Measurements from ENCODE around the gene NFKBIE. TPM values are rescaled to one million over a fixed set of nuclear protein-coding genes. Genes with fewer than 3 reads are reported as not detected.
A peak's percentile ranks its signal among the peaks of the same experiment; 100 is the strongest.

Gene NFKBIE
- total RNA-seq, 4 donors from 2014 or later, result 7.0 to 10.4 (median 8.5) TPM

- H3K27me3 ChIP-seq, result no peaks in the 10 kb centered on the region
Observed at GRCh38 chr6:44248579-44248978, 16.8 kb downstream of the NFKBIE start.

DNA sequence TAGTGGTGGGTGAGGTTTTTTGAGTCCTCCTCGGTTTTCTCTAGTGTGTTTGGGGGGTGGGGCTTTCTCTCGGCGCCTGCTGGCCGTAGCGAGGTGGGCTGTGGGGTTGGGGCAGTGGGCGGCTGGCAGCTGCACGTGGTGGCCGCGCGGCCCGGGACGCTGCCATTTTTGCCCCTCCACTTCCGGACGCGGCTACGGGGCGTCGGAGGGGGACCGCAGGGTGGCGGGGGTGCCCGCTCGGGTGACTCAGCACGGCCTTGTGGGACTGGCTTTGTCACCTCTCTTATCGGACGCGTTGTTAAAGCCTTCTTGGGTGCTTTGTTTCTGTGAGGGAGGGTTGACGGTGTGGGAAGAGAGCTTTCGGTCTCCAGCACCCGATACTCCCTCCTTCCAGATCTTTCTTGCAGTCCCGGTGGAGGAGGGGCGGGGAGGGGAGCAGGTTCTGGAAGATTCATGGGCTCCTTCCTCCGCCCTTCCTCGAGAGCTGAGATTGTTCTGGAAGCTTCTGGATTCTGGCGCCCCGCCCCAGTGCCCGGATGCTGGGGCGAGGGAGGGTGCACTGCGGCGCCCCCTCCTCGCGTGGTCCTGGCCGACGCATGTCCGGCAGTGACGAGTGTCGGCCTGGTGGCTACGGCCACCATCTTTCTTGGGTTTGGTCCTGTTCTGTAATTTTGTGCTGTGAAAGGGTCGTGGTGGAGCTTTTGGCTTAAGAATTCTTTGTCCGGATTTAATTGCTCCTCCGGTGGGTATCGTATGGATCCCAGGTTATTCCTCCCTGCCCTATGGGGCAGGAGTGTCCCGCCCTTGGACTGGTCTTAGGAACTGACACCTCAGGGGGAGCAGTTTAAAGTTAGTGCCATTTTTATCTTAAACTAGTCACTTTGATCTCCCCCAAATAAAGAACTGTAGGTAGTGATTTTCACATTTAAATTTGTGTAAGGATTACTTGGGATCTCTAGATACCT is 17.7 kb downstream of the NFKBIE start:
- 0% methylated on average over 20 of the region's 52 CpGs for WGBS
- Histone ChIP-seq H3K4me3 (peak overlapping the region; percentile 73 to 100 (median 94)), H3K27me3 (no peaks in the 10 kb centered on the region), H3K9me3 (no peaks in the 10 kb centered on the region), H3K36me3 (peaks cover 38 to 45% (median 42%) of the 10 kb centered on the region in 4 donors), H3K27ac (replicated peaks in 1 of 4) (peak overlapping the region; percentile 95 to 99 (median 98)), H3K4me1 (peaks cover 27 to 53% (median 49%) of the 10 kb centered on the region in 4 donors)
- DNase-seq (ENCODE audit: extremely low spot score), result no peak
- intact Hi-C loops (cut with DNase I), result no loop called here
- TF ChIP-seq, protein P1, sequence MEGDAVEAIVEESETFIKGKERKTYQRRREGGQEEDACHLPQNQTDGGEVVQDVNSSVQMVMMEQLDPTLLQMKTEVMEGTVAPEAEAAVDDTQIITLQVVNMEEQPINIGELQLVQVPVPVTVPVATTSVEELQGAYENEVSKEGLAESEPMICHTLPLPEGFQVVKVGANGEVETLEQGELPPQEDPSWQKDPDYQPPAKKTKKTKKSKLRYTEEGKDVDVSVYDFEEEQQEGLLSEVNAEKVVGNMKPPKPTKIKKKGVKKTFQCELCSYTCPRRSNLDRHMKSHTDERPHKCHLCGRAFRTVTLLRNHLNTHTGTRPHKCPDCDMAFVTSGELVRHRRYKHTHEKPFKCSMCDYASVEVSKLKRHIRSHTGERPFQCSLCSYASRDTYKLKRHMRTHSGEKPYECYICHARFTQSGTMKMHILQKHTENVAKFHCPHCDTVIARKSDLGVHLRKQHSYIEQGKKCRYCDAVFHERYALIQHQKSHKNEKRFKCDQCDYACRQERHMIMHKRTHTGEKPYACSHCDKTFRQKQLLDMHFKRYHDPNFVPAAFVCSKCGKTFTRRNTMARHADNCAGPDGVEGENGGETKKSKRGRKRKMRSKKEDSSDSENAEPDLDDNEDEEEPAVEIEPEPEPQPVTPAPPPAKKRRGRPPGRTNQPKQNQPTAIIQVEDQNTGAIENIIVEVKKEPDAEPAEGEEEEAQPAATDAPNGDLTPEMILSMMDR (IDR thresholded peaks at IDR 0.05), result peak in 1 of 3 experiments; percentile 15
- peak in 1 of 2 donors; percentile 89 for TF ChIP-seq POLR2AphosphoS5 (IDR thresholded peaks at IDR 0.05)
- TF ChIP-seq EP300 (IDR thresholded peaks at IDR 0.05), result no peak
- no peak for TF ChIP-seq POLR2A (IDR thresholded peaks at IDR 0.05; ENCODE audit: low read depth)

More at GRCh38 chr6:44248579-44248978, 16.8 kb downstream of the NFKBIE start:
- intact Hi-C loops (cut with DNase I), result no loop called here
- TF ChIP-seq POLR2AphosphoS5 (IDR thresholded peaks at IDR 0.05), result no peak
- TF ChIP-seq, protein P1 (IDR thresholded peaks at IDR 0.05), result no peak
- no peak for TF ChIP-seq EP300 (IDR thresholded peaks at IDR 0.05)
- no peak for TF ChIP-seq POLR2A (IDR thresholded peaks at IDR 0.05; ENCODE audit: low read depth)
- DNase-seq (ENCODE audit: extremely low spot score), result no peak
- Histone ChIP-seq H3K4me3 (peak overlapping the region; percentile 73 to 100 (median 94)), H3K36me3 (peaks cover 48 to 54% (median 52%) of the 10 kb centered on the region in 4 donors), H3K9me3 (no peaks in the 10 kb centered on the region), H3K27ac (replicated peaks in 1 of 4) (peak overlapping the region; percentile 95 to 99 (median 98)), H3K4me1 (peaks cover 27 to 62% (median 55%) of the 10 kb centered on the region in 4 donors)
- 58% methylated on average over 1 of the region's 1 CpG for WGBS

DNA sequence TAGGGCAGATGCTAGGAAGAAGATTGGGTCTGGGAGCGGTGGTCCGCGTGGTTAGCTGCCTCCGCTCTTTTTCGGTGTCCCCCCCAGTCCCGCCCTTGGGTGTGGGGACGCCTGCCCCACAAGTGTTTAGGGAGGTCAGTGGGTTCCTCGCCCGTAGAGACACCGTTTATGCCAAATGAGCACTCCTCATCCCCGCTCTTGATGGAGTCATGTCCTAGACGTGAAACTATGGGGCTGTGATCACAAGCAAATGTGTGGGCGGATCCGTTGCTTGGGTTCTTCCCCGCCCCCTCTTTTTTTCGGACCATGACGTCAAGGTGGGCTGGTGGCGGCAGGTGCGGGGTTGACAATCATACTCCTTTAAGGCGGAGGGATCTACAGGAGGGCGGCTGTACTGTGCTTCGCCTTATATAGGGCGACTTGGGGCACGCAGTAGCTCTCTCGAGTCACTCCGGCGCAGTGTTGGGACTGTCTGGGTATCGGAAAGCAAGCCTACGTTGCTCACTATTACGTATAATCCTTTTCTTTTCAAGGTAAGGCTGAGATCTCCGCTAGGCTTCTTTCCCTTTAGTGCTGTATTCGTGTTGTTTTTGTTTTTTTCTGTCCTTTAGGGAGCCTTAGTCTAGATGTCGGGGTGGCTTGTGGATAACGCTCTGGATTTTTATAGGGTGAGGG is 18.6 kb downstream of the NFKBIE start, which contains the start of gene HSP90AB1:
TSS of gene HSP90AB1 (plus strand) at position 439 of the 675 bp plus-strand sequence. CDS start 1,529 bp downstream, outside the sequence.
- TF ChIP-seq, protein P1 (IDR thresholded peaks at IDR 0.05), result no peak
- TF ChIP-seq POLR2AphosphoS5 (IDR thresholded peaks at IDR 0.05) (peak; percentile 98 to 100), POLR2A (IDR thresholded peaks at IDR 0.05; ENCODE audit: low read depth) (peak; percentile 99), EP300 (IDR thresholded peaks at IDR 0.05) (no peak)
- Histone ChIP-seq H3K27me3 (no peaks in the 10 kb centered on the region), H3K36me3 (peaks cover 30 to 36% (median 34%) of the 10 kb centered on the region in 4 donors), H3K4me1 (peaks cover 27 to 48% (median 42%) of the 10 kb centered on the region in 4 donors), H3K4me3 (peak within 1 kb of the TSS; percentile 73 to 100 (median 94)), H3K27ac (replicated peaks in 1 of 4) (peak within 1 kb of the TSS; percentile 95 to 99 (median 98)), H3K9me3 (no peaks in the 10 kb centered on the region)
- WGBS, result 1% methylated on average over 30 of the region's 34 CpGs
- intact Hi-C loops (cut with DNase I), result no loop called here
- DNase-seq (ENCODE audit: extremely low spot score), result peak; percentile 99

DNA sequence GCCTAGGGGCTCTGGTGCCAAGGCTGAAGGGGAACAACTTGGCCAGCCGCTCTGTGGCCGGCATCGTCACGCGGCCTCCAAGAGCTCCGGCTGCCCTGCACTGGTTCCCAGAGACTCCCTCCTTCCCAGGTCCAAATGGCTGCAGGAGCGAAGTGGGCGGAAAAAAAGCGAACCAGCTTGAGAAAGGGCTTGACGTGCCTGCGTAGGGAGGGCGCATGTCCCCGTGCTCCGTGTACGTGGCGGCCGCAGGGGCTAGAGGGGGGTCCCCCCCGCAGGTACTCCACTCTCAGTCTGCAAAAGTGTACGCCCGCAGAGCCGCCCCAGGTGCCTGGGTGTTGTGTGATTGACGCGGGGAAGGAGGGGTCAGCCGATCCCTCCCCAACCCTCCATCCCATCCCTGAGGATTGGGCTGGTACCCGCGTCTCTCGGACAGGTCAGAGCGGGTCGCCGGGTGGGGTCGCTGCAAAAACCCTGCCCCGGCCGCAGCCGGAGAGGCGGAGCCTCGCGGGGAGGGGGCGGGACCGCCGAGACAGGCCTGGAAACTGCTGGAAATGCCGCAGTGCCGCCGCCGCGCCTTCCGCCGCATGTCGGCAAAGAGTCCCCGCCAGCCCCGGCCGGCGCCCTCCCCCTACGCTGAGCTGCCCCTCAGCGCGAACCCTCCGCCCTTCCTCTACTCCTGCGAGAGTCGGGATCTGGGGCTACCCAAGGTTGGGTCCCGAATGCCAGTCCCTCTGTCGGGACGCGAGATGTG is 19.3 kb downstream of the NFKBIE start:
- WGBS, result 0% methylated on average over 16 of the region's 62 CpGs
- intact Hi-C loops (cut with DNase I), result no loop called here
- H3K27ac ChIP-seq (replicated peaks in 1 of 4), result peak overlapping the region; percentile 95 to 99 (median 98)
- peak; percentile 96 for DNase-seq (ENCODE audit: extremely low spot score)
- H3K4me1 ChIP-seq, result peaks cover 25 to 43% (median 39%) of the 10 kb centered on the region in 4 donors
- H3K27me3 ChIP-seq, result no peaks in the 10 kb centered on the region
- no peaks in the 10 kb centered on the region for H3K9me3 ChIP-seq
- TF ChIP-seq POLR2AphosphoS5 (IDR thresholded peaks at IDR 0.05) (peak in 1 of 2 donors; percentile 95), POLR2A (IDR thresholded peaks at IDR 0.05; ENCODE audit: low read depth) (no peak), EP300 (IDR thresholded peaks at IDR 0.05) (no peak)
- TF ChIP-seq, protein P1 (IDR thresholded peaks at IDR 0.05), result peak in 2 of 3 experiments; percentile 43 to 44
- H3K36me3 ChIP-seq, result peaks cover 23 to 29% (median 27%) of the 10 kb centered on the region in 4 donors
- H3K4me3 ChIP-seq, result peak overlapping the region; percentile 73 to 100 (median 94)

Data from esophagus muscularis mucosa (tissue), 4 donors.